ENCODE measurements around the gene SOX9. TPM values are rescaled to one million over a fixed set of nuclear protein-coding genes. Genes with fewer than 3 reads are reported as not detected.
"Not testable (repeated sequence)": the region's sequence is repeated elsewhere in the genome, so short reads cannot be mapped to it uniquely, and the experiment has no call there.

SOX9 gene
- total RNA-seq, 1 experiment from 2014 or later, result 119 TPM

DNA sequence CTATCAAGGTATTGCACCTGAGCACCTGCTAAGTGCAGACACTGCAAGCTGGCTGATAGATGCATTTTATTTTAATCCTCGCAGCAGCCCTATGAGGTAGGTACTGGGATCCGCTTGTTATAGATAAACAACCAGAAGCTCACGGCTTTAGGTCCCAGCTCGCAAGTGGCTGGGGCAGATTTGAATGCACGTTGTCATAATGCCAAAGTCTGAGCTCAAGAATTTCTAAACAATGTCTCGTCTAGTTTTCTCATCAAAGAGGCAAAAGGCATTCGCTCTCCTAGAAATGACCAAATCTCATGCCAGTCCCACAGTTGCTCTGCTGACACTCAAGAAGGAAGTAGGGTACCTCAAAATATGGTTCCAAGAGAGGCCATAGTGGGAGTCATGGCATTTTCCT is 20.5 kb downstream of the SOX9 start:
- no peak overlapping the region for H3K9ac ChIP-seq (ENCODE audit: low read length)
- peaks cover 2% of the 10 kb centered on the region for H3F3A ChIP-seq (ENCODE audit: low read length, unreplicated experiment)
- POLR2A ChIA-PET (ENCODE audit: unreplicated experiment), result no interaction called here
- no peaks in the 10 kb centered on the region for H3K36me3 ChIP-seq (ENCODE audit: low read depth, low read length)
- H3K4me3 ChIP-seq (ENCODE audit: low read length), result no peak overlapping the region
- no peaks in the 10 kb centered on the region for H3K9me3 ChIP-seq (ENCODE audit: low read length)
- H3K4me1 ChIP-seq (ENCODE audit: insufficient read depth, low read length), result peaks cover 21% of the 10 kb centered on the region
- BruUV-seq (replicated peaks), result no TSS peak
- DNase-seq (no peak), ATAC-seq (no peak)
- H3K79me2 ChIP-seq (ENCODE audit: low read length), result no peaks in the 10 kb centered on the region
- H3K4me2 ChIP-seq (ENCODE audit: low read length), result no peak overlapping the region
- no peak overlapping the region for H3K27ac ChIP-seq (ENCODE audit: low read length)
- CTCF ChIA-PET, result no interaction called here
- H2AFZ ChIP-seq (ENCODE audit: low read length), result no peak overlapping the region
- no peaks in the 10 kb centered on the region for H3K9me2 ChIP-seq (replicated peaks; ENCODE audit: low read length)
- intact Hi-C loops (cut with micrococcal nuclease), result no loop called here
- TF ChIP-seq, protein P1, sequence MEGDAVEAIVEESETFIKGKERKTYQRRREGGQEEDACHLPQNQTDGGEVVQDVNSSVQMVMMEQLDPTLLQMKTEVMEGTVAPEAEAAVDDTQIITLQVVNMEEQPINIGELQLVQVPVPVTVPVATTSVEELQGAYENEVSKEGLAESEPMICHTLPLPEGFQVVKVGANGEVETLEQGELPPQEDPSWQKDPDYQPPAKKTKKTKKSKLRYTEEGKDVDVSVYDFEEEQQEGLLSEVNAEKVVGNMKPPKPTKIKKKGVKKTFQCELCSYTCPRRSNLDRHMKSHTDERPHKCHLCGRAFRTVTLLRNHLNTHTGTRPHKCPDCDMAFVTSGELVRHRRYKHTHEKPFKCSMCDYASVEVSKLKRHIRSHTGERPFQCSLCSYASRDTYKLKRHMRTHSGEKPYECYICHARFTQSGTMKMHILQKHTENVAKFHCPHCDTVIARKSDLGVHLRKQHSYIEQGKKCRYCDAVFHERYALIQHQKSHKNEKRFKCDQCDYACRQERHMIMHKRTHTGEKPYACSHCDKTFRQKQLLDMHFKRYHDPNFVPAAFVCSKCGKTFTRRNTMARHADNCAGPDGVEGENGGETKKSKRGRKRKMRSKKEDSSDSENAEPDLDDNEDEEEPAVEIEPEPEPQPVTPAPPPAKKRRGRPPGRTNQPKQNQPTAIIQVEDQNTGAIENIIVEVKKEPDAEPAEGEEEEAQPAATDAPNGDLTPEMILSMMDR (conservative IDR thresholded peaks at IDR 0.05; ENCODE audit: low read depth, low read length), result no peak
- TF ChIP-seq EZH2 (IDR thresholded peaks at IDR 0.05; ENCODE audit: low read length, unreplicated experiment) (no peak), EZH2phosphoT487 (IDR thresholded peaks at IDR 0.05; ENCODE audit: borderline replicate concordance, low read length) (no peak)
- H4K20me1 ChIP-seq (ENCODE audit: low read length), result no peaks in the 10 kb centered on the region
- H3K27me3 ChIP-seq (ENCODE audit: low read length), result no peaks in the 10 kb centered on the region

DNA sequence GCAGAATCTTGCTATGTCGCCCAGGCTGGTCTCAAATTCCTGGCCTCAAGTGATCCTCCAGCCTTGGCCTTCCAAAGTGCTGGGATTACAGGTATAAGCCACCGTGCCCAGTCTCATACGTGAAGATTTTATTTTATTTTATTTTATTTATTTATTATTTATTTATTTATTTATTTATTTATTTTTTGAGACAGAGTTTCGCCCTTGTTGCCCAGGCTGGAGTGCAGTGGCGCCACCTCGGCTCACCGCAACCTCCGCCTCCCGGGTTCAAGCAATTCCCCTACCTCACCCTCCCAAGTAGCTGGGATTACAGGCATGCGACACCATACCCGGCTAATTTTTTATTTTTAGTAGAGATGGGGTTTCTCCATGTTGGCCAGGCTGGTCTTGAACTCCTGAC is 21.3 kb downstream of the SOX9 start:
- H3K27me3 ChIP-seq (ENCODE audit: low read length); H3K27ac ChIP-seq (ENCODE audit: low read length); H4K20me1 ChIP-seq (ENCODE audit: low read length); intact Hi-C loops (cut with micrococcal nuclease); H2AFZ ChIP-seq (ENCODE audit: low read length); H3K9ac ChIP-seq (ENCODE audit: low read length); H3K4me2 ChIP-seq (ENCODE audit: low read length); H3K4me3 ChIP-seq (ENCODE audit: low read length); H3K36me3 ChIP-seq (ENCODE audit: low read depth, low read length); DNase-seq; H3F3A ChIP-seq (ENCODE audit: low read length, unreplicated experiment); BruUV-seq (replicated peaks); H3K79me2 ChIP-seq (ENCODE audit: low read length); CTCF ChIA-PET; POLR2A ChIA-PET (ENCODE audit: unreplicated experiment); ATAC-seq; H3K9me3 ChIP-seq (ENCODE audit: low read length); H3K9me2 ChIP-seq (replicated peaks; ENCODE audit: low read length): not testable (repeated sequence)
- H3K4me1 ChIP-seq (ENCODE audit: insufficient read depth, low read length), result peaks cover 14% of the 10 kb centered on the region

DNA sequence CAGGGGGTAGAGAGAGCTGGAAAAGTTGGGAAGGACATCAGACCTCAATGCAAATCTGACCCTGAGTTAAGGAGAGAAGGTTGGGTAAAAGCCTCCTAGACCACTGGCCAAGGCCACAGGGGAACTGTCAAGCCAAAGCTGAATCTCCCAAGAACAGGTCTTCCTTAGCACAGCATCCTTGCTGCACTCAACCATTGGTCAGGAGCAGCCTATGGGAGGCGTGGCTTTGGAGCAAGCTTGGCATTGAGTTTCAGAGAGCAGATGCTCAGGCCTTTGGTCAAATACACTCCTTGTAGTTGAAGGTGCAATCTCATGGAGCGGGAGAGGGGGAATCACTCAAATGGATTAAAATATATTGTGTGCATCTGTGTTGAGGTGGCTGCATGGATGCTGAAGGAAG is 21.8 kb downstream of the SOX9 start:
- no peaks in the 10 kb centered on the region for H3K36me3 ChIP-seq (ENCODE audit: low read depth, low read length)
- H2AFZ ChIP-seq (ENCODE audit: low read length), result no peak overlapping the region
- intact Hi-C loops (cut with micrococcal nuclease), result no loop called here
- TF ChIP-seq, protein P1 (conservative IDR thresholded peaks at IDR 0.05; ENCODE audit: low read depth, low read length), result no peak
- TF ChIP-seq EZH2 (IDR thresholded peaks at IDR 0.05; ENCODE audit: low read length, unreplicated experiment) (no peak), EZH2phosphoT487 (IDR thresholded peaks at IDR 0.05; ENCODE audit: borderline replicate concordance, low read length) (no peak)
- no peaks in the 10 kb centered on the region for H3K9me3 ChIP-seq (ENCODE audit: low read length)
- no peak overlapping the region for H3K4me2 ChIP-seq (ENCODE audit: low read length)
- no peaks in the 10 kb centered on the region for H3K9me2 ChIP-seq (replicated peaks; ENCODE audit: low read length)
- no peaks in the 10 kb centered on the region for H4K20me1 ChIP-seq (ENCODE audit: low read length)
- ATAC-seq, result no peak
- H3K79me2 ChIP-seq (ENCODE audit: low read length), result no peaks in the 10 kb centered on the region
- H3K27me3 ChIP-seq (ENCODE audit: low read length), result no peaks in the 10 kb centered on the region
- H3K9ac ChIP-seq (ENCODE audit: low read length), result no peak overlapping the region
- H3K4me1 ChIP-seq (ENCODE audit: insufficient read depth, low read length), result peaks cover 9% of the 10 kb centered on the region; the same call in 1 of the 2 replicates
- no TSS peak for BruUV-seq (replicated peaks)
- ChIA-PET CTCF (no interaction called here), POLR2A (ENCODE audit: unreplicated experiment) (no interaction called here)
- H3F3A ChIP-seq (ENCODE audit: low read length, unreplicated experiment), result no peaks in the 10 kb centered on the region
- no peak overlapping the region for H3K27ac ChIP-seq (ENCODE audit: low read length)
- DNase-seq, result no peak
- no peak overlapping the region for H3K4me3 ChIP-seq (ENCODE audit: low read length)

Measured in PC-3 (cell line).